Stimulated activated memory B cell treated with anti-CD40 and anti-IgM and Interleukin-4, amounts not matched to agents 10 μg/mL and 1 μg/mL and 100 μg/mL, for 72 hours (primary cell): ENCODE measurements around the gene CREB5.
A peak's percentile ranks its signal among the peaks of the same experiment; 100 is the strongest.
"Not testable (repeated sequence)": the region's sequence is repeated elsewhere in the genome, so short reads cannot be mapped to it uniquely, and the experiment has no call there.

ENCODE experiments used
- ATAC-seq: fragments of 150-1000 bp; cut with Tn5 transposase; 2 replicates; pipeline ENCODE4 v1.10.0; 2021
- H3K27ac Mint-ChIP-seq: one replicate; pipeline ENCODE4 v1.8.0; 2022; ENCODE audit warnings: mild to moderate bottlenecking, mixed read lengths
- H3K27me3 Mint-ChIP-seq: one replicate; pipeline ENCODE4 v1.8.0; 2022; ENCODE audit warnings: mixed read lengths
- H3K36me3 Mint-ChIP-seq: one replicate; pipeline ENCODE4 v1.8.0; 2022; ENCODE audit warnings: mixed read lengths
- H3K4me1 Mint-ChIP-seq: one replicate; pipeline ENCODE4 v1.8.0; 2022; ENCODE audit warnings: mixed read lengths
- H3K4me3 Mint-ChIP-seq: one replicate; pipeline ENCODE4 v1.8.0; 2022; ENCODE audit warnings: mild to moderate bottlenecking, moderate library complexity, mixed read lengths
- H3K9me3 Mint-ChIP-seq: one replicate; pipeline ENCODE4 v1.8.0; 2022; ENCODE audit warnings: mixed read lengths

CREB5 gene

DNA sequence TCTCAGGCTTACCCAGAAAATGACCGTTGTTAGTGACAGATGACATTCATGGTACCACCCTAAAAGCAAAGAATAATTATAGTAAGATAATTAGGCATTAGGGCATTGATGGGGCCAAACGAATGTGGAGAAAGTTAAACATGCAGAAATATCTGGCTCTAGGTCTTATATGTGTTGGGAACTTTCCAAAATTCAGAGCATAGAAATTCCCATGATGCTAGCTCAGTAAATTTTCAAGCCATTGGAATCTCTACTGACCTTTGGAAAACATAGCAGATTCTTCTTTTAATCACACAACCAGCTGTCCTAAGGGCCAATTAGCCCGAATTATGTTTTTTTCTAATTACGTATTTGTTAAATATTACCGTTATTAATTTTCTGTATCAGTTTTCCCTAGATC, 136.1 kb downstream of the CREB5 start:
- no peak for ATAC-seq
- H3K27me3 Mint-ChIP-seq = peaks cover 34% of the 10 kb centered on the region
- no peaks in the 10 kb centered on the region for H3K4me1 Mint-ChIP-seq
- peaks cover 3% of the 10 kb centered on the region for H3K9me3 Mint-ChIP-seq
- no peak overlapping the region for H3K27ac Mint-ChIP-seq
- H3K4me3 Mint-ChIP-seq = no peak overlapping the region
- no peaks in the 10 kb centered on the region for H3K36me3 Mint-ChIP-seq

DNA sequence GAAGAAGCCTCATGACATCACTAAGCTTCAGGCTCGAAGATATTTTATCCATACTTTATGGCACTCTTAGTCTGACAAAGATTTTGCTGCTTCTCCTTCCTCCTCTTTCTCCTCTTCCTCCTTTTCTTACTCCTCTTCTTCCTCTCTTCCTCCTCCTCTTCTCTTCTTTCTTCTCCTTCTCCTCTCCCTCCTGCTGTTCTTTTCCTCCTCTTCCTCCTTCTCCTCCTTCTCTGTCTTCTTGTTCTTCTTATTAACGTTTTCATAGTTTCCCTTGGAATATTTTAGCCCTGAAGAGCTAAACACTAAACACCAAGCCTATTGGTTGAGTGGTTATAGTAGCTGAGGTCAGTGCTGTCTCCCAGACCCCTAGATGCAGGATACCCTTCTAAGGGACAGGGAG, 137.7 kb downstream of the CREB5 start:
- ATAC-seq = no peak
- Mint-ChIP-seq H3K9me3 (peaks cover 3% of the 10 kb centered on the region), H3K4me1 (no peaks in the 10 kb centered on the region), H3K27ac (no peak overlapping the region), H3K4me3 (no peak overlapping the region), H3K27me3 (peaks cover 44% of the 10 kb centered on the region), H3K36me3 (no peaks in the 10 kb centered on the region)

DNA sequence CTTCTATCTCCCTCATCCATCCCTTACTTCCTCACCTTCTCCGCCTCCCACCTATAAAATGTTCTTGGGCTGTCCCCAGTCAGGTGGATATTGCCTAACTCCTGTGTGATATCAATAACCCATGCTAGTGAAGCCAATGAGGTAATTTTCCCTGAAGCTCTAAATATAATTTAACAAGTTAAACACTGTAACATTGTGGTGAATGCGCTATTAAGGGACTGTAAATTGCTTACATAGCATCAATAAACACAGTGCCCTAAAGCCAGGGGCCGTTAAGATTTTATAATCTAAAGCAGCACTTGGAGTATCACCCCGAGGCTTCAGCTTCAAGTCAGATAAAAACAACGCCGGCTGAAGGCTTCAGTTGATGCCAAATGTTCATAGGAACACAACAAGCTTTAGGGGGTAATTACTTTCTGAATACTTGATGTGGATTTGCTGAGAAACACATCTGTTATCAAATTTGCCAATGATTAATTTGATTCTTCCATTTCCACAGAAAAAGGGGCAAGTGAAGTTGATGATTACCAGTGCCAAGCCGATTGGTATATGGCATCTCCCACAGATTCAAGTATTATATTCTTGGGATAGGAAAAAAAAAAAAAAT, 138.4 kb downstream of the CREB5 start:
- no peaks in the 10 kb centered on the region for H3K4me1 Mint-ChIP-seq
- peaks cover 44% of the 10 kb centered on the region for H3K27me3 Mint-ChIP-seq
- H3K4me3 Mint-ChIP-seq = no peak overlapping the region

DNA sequence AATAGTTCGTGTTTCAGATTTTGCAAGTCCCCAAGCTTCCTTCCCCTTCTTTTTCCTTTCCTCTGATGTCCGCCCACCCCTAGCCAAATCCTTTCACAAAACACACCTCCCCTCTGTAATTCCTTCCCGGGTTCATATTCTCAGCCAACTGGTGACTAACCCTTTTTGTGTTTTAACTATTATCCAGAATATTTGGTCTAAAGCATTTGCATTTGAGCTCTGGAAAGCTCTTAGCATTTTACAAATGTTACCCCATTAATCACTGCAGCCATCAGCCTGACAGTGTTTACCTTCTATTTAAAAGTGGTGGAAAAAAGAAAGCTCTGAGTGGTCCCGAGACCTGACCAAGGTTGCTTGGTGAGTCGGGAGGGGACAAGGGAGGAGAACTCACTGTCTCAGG, 139.0 kb downstream of the CREB5 start:
- Mint-ChIP-seq H3K4me3 (no peak overlapping the region), H3K36me3 (no peaks in the 10 kb centered on the region), H3K9me3 (no peaks in the 10 kb centered on the region), H3K27me3 (peaks cover 44% of the 10 kb centered on the region), H3K27ac (no peak overlapping the region), H3K4me1 (no peaks in the 10 kb centered on the region)
- ATAC-seq = no peak

More for the DNA sequence above, 138.4 kb downstream of the CREB5 start:
- Mint-ChIP-seq H3K9me3 (peaks cover 3% of the 10 kb centered on the region), H3K36me3 (no peaks in the 10 kb centered on the region), H3K27ac (no peak overlapping the region)
- no peak for ATAC-seq

DNA sequence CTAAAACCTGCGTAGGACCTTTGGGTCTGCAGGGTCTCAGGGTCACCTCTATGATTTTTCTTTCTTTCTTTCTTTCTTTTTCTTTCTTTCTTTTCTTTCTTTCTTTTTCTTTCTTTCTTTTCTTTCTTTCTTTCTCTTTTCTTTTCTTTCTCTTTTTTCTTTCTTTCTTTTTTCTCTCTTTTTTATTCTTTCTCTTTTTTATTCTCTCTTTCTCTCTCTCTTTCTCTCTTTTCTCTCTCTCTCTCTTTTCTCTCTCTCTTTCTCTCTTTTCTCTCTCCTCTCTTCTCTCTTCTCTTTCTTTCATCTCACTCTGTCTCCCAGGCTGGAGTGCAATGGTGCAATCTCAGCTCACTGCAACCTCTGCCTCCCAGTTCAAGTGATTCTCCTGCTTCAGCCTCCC, 139.4 kb downstream of the CREB5 start:
- H3K4me3 Mint-ChIP-seq, H3K4me1 Mint-ChIP-seq, H3K36me3 Mint-ChIP-seq, H3K27ac Mint-ChIP-seq, H3K9me3 Mint-ChIP-seq, ATAC-seq: not testable (repeated sequence)
- peaks cover 47% of the 10 kb centered on the region for H3K27me3 Mint-ChIP-seq

DNA sequence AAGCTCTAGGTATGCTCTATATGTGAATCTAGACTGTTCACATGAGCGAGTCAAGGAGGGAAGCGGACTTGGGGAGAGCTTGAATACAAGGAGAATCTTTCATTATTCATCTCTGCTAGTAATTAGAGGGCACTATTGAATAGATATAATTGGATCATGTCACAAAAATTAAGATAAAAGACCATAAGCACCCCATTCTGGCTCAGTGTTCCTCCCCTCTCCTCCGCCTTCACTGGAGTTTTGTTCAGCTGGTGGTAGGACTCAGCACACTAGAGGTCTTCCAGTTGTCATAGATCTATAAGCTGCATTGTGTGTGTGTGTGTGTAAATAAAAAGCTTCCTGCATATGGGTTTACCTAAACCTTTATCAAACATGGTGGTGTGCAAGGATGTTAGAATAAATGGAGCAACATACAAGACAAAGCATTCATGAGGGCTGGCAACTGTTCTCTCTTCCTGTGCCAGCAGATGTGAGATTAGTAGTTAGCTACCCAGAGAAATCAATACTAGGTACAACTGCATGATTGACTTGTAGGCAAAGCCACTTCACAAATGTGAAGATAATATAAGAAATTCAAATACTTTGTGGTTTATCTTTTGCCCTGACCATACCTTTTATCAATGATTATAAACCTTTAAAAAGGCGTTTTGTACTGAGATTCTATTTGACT, 142.6 kb downstream of the CREB5 start:
- H3K27ac Mint-ChIP-seq = no peak overlapping the region
- H3K9me3 Mint-ChIP-seq = no peaks in the 10 kb centered on the region
- H3K36me3 Mint-ChIP-seq = no peaks in the 10 kb centered on the region
- H3K4me1 Mint-ChIP-seq = no peaks in the 10 kb centered on the region
- H3K4me3 Mint-ChIP-seq = no peak overlapping the region
- H3K27me3 Mint-ChIP-seq = peaks cover 51% of the 10 kb centered on the region
- no peak for ATAC-seq

DNA sequence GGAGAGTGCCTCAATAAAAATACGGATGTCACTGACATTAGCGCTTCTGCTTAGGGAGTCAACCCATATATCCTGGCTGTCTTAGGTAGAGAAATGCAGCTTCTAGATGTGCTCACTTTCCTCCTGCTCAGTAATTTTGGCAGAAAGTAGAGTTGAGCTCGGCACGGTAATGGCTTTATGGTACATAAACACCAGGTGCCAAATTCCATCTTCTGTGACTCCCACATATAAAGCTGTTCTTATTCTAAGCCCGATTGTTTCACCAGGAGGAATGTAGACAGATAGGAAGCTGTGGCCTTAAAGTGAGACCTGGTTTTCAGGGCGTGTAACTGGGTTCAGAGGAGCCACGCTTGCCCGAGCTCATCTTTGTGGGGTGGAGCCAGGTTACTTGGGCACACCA, 143.7 kb downstream of the CREB5 start:
- Mint-ChIP-seq H3K36me3 (no peaks in the 10 kb centered on the region), H3K27me3 (peaks cover 40% of the 10 kb centered on the region), H3K9me3 (no peaks in the 10 kb centered on the region), H3K4me1 (no peaks in the 10 kb centered on the region), H3K4me3 (no peak overlapping the region), H3K27ac (no peak overlapping the region)
- ATAC-seq = no peak

DNA sequence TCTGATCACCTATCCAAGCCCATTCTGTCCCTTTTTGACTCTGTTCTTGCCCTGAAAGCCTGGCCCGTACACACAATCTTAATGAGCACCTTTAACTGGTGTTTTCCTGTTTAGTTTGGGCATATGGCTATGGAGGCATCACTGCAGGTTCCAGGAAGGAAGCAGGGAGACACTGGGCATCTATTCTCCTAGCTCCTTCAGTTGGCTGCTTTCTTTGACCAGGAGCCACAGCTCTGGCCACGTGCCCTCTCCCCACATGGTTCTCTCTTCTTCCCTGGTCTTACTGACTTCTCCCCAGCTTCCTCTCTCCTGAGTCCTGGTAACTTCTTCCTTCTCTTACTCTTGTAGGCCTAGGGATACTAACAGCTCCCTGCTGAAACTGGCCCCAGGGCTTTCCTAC, 144.4 kb downstream of the CREB5 start:
- no peaks in the 10 kb centered on the region for H3K9me3 Mint-ChIP-seq
- no peak overlapping the region for H3K4me3 Mint-ChIP-seq
- no peaks in the 10 kb centered on the region for H3K4me1 Mint-ChIP-seq
- no peak overlapping the region for H3K27ac Mint-ChIP-seq
- no peaks in the 10 kb centered on the region for H3K36me3 Mint-ChIP-seq
- ATAC-seq = no peak
- H3K27me3 Mint-ChIP-seq = peaks cover 34% of the 10 kb centered on the region

DNA sequence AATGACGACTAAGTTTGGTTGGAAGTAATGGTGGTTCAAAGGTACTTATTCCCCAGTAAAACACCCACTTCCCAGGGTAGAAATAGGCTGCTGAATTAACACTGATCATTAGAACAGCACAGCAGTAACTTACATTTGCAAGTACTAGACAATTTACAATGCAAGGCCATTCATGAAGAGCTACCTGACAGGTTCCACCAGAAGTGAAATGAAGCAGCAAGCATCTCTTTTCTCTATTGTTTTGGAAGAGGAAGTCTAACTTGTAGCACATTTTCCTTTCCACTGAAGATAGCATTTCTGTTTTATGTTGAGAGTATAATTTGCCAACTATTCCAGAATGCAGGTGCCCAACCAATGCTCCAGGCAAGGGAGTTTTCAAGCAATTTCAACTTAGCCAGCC, 145.9 kb downstream of the CREB5 start:
- Mint-ChIP-seq H3K36me3 (no peaks in the 10 kb centered on the region), H3K4me1 (no peaks in the 10 kb centered on the region), H3K27me3 (peaks cover 23% of the 10 kb centered on the region), H3K9me3 (no peaks in the 10 kb centered on the region), H3K4me3 (no peak overlapping the region), H3K27ac (no peak overlapping the region)
- ATAC-seq = no peak

DNA sequence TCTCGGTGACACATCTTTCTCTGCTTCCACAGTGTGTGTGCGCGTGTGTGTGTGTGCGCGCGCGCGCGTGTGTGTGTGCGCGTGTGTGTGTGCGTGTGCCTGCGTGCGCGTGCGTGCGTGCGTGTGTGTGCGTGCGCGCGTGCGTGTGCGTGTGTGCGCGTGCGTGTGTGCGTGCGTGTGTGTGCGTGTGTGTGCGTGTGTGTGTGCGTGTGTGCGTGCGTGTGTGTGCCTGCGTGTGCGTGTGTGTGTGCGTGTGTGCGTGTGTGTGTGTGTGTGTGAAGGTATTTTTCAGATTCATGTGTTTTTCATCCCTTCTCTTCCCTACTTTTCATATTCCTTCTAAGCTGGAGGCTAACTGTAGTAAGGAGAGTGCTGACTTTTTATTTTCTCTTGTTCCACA, 148.4 kb downstream of the CREB5 start:
- ATAC-seq = no peak
- no peak overlapping the region for H3K27ac Mint-ChIP-seq
- H3K4me3 Mint-ChIP-seq = no peak overlapping the region
- peaks cover 24% of the 10 kb centered on the region for H3K27me3 Mint-ChIP-seq
- no peaks in the 10 kb centered on the region for H3K36me3 Mint-ChIP-seq
- no peaks in the 10 kb centered on the region for H3K9me3 Mint-ChIP-seq
- H3K4me1 Mint-ChIP-seq = no peaks in the 10 kb centered on the region

DNA sequence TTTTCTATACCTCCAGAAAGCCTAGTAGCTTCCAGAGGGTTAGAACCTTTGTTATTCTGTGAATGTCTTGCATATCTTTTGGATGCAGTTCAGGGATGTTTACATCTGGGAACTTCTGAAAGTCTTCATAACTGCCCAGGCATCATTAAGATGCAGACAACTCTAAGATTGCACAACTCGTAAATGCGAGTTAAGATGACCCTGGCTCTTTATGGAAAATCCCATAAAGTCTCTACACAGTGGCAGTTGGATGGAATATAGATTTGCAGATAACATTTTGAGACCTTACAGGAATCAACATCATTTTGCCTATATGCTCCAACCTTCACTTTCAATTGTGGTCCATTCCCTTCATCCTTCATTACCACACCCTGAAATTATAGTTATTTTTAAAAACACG, 151.7 kb downstream of the CREB5 start:
- no peak for ATAC-seq
- H3K4me1 Mint-ChIP-seq = no peaks in the 10 kb centered on the region
- peaks cover 11% of the 10 kb centered on the region for H3K27me3 Mint-ChIP-seq
- H3K27ac Mint-ChIP-seq = no peak overlapping the region
- H3K9me3 Mint-ChIP-seq = no peaks in the 10 kb centered on the region
- no peaks in the 10 kb centered on the region for H3K36me3 Mint-ChIP-seq
- H3K4me3 Mint-ChIP-seq = no peak overlapping the region

DNA sequence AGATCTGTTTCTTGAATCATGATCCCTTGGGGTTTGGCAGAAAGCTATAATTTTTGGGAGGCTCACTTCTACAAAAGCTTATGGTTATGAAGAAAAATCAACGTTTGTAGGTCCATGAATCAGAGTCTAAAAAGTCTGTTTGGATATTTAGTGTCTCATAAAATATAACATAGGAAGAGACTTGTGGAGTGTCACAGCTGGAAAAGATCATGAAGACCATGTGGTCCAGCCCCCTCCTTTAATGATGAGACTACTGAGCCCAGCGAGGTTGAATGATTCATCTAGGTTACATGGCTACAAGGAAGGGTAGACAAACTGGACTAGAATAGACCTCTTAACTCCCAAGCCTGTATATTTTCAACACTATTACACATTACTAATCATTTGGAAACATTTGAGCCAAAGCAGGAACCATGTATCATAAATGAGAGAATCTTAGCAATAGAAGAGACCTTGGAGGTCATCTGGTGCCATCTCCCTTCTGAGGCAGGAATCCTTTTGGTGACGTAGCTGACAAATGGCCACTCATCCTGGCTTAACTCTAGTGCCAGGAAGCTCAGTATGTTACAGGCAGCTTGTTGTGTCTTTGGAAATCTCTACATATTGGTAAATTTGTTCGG, 152.5 kb downstream of the CREB5 start:
- ATAC-seq = no peak
- no peaks in the 10 kb centered on the region for H3K9me3 Mint-ChIP-seq
- no peaks in the 10 kb centered on the region for H3K4me1 Mint-ChIP-seq
- no peak overlapping the region for H3K27ac Mint-ChIP-seq
- H3K4me3 Mint-ChIP-seq = no peak overlapping the region
- H3K27me3 Mint-ChIP-seq = peaks cover 11% of the 10 kb centered on the region
- H3K36me3 Mint-ChIP-seq = no peaks in the 10 kb centered on the region

DNA sequence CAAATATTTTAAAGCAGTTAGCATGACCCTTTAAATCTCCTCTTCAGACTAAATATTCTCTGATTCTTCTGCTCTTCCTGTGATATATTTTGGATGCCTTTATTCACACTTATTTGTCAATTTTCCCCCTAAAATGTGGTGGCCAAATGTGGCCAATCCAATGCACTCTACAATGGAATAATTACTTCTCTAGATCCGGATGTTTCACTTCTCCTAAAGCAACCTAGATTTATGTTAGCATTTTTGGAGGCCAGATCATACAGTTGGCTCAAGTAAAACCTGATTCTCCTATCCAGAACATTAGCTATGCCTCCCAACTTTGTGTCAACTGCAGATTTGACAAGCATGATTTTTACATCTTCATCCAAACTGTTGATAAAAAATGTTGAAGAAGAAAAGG, 153.7 kb downstream of the CREB5 start:
- peaks cover 9% of the 10 kb centered on the region for H3K4me1 Mint-ChIP-seq
- H3K4me3 Mint-ChIP-seq = no peak overlapping the region
- H3K27me3 Mint-ChIP-seq = peaks cover 11% of the 10 kb centered on the region
- no peaks in the 10 kb centered on the region for H3K36me3 Mint-ChIP-seq
- H3K9me3 Mint-ChIP-seq = no peaks in the 10 kb centered on the region
- H3K27ac Mint-ChIP-seq = no peak overlapping the region
- no peak for ATAC-seq

DNA sequence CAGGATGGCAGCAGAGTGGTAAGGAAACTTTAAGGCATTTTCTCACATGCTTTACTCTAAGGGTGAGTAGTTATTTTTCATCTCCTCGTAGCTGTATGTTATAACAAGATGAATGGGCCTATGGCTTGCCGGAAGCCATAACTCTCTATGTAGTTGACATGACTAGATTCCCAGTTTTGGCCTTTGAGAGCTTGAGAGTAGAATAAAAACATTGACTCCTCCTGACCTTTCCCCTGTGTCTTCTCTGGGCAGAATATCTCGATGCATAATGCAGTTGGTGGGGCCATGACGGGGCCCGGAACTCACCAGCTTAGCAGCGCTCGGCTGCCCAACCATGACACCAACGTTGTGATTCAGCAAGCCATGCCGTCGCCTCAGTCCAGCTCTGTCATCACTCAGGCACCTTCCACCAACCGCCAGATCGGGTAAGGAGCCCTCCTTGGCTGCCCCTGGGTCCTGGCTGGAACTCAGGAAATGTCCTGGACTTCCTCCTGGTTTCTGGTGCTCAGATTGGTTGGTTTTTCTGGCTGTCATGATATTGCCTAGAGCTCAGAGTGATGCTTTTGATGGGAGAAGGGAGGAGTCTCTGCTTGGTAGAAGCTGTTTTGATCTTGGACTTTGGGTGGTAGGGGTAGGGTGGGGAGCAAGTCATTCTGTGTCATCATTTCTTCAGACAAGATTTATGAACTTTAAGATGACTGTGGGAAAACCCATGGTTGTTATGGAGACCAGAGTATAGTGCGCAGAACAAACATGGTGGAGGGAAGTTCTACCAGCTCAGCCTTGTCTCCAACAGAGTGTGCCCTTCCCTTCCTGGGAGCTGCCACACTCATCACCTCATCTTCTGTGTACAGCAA, 158.0 kb downstream of the CREB5 start:
- Mint-ChIP-seq H3K4me3 (no peak overlapping the region), H3K4me1 (peaks cover 27% of the 10 kb centered on the region), H3K9me3 (no peaks in the 10 kb centered on the region), H3K36me3 (no peaks in the 10 kb centered on the region), H3K27ac (peak overlapping the region; percentile 28), H3K27me3 (peaks cover 18% of the 10 kb centered on the region)
- peak; percentile 89 for ATAC-seq

DNA sequence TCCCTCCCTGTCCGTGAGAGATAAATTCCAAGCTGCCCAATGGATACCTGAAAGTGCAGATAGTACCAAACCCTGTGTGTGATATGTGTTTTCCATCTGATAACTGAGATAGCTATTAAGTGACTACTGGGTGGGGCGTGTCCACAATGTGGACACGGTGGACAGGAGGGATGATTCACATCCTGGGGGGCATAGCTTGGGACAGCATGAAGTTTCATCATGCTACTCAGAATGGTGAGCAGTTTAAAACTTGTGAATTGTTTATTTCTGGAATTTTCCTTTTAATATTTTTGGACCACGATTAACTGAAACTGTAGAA, 158.6 kb downstream of the CREB5 start:
- Mint-ChIP-seq H3K27ac (no peak overlapping the region), H3K4me1 (peaks cover 27% of the 10 kb centered on the region), H3K9me3 (no peaks in the 10 kb centered on the region), H3K36me3 (no peaks in the 10 kb centered on the region), H3K4me3 (no peak overlapping the region), H3K27me3 (peaks cover 24% of the 10 kb centered on the region)
- ATAC-seq = no peak
